GM12875 (cell line): Measurements from ENCODE around the gene TOX3.

Source experiments
- H3K4me3 ChIP-seq: one replicate; pipeline ENCODE4 v1.5.1; 2011; ENCODE audit warnings: low read depth, low read length, control low read depth
- TF ChIP-seq, protein P1 (sequence below): IDR thresholded peaks from 2 replicates; pipeline ENCODE4 v1.5.1; 2011; ENCODE audit warnings: low read depth, mild to moderate bottlenecking, control low read depth, inconsistent platforms, low read length, moderate library complexity, borderline replicate concordance; ENCODE audit not compliant: insufficient read depth

TOX3 gene

DNA sequence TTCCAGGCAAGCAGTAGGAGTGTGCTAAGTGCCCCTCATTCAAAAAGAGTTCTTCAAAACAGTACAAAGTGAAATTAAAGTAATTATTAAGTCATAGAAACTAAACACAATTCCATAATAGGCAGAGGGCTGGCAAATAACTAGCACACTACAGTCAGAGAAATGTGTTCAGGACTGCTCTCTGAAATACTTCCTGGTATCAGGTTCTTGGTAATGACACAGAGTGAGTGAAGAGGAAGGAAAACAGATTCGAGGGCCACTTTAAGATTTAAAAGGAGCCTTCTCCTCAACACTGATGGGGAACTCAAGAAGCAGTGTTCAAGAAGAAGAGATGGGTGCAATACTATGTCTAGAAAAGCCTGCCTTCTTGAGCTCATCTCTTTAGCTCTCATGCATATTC lies 139.2 kb downstream of the TOX3 start:
- H3K4me3 ChIP-seq: no peak overlapping the region
- TF ChIP-seq, protein P1, sequence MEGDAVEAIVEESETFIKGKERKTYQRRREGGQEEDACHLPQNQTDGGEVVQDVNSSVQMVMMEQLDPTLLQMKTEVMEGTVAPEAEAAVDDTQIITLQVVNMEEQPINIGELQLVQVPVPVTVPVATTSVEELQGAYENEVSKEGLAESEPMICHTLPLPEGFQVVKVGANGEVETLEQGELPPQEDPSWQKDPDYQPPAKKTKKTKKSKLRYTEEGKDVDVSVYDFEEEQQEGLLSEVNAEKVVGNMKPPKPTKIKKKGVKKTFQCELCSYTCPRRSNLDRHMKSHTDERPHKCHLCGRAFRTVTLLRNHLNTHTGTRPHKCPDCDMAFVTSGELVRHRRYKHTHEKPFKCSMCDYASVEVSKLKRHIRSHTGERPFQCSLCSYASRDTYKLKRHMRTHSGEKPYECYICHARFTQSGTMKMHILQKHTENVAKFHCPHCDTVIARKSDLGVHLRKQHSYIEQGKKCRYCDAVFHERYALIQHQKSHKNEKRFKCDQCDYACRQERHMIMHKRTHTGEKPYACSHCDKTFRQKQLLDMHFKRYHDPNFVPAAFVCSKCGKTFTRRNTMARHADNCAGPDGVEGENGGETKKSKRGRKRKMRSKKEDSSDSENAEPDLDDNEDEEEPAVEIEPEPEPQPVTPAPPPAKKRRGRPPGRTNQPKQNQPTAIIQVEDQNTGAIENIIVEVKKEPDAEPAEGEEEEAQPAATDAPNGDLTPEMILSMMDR: no peak

DNA sequence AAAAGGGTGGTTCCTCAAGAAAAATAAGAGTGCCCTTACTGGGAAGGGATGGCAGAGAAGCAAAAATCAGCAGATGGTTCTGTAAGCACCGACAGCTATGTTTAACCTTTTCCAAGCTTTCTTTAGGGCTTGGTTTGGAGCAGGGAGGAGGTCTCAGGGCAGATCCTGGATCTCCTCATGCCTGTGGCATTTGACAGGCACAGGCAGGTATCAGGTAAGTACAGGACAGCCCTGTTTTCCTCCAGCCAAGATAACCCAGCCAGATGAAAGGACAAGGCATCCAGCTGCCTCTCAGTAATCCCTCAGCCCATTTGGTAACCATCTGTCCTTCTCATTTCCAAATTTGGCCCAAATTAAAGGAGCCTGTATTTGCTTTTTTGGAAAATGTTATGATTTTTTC lies 141.5 kb downstream of the TOX3 start:
- no peak overlapping the region for H3K4me3 ChIP-seq
- TF ChIP-seq, protein P1: no peak

DNA sequence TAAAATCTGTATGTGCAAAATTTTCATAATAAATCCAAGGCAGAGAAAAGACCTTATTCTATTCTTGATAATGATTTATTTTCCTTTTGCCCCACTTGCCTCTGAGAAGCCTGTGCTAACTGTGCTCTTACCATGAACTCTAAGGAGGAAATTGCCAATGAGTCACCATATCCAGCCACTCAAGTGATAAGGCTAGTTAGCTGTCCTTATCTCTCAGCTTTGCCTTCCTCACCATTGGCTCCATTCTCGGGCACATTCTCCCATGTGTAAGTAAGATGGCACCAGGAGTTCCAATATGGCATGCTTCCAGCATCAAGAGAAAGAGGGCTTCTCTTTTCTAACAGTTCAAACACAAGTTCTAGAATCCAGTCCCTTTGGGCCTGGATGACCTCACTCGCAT lies 142.4 kb downstream of the TOX3 start:
- TF ChIP-seq, protein P1: no peak
- H3K4me3 ChIP-seq: no peak overlapping the region

DNA sequence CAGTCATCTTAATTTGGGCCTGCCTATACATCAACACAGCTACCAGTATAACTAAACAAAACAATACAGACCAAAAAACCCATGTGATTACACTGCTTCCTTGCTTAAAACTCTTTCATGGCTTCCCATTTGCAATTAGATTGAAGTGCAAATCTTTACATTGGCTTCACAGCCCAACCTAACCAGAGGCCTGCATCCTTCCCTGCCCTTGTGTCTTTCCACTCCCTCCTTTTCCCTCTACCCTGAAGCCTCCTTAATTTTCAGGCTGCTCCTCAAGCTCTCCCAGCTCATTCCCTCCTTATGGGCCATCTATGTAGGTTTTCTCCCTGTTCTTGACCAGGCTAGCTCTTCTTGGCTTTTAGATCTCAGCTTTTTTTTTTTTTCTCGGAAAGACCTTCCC lies 147.8 kb downstream of the TOX3 start:
- no peak overlapping the region for H3K4me3 ChIP-seq
- TF ChIP-seq, protein P1: no peak

DNA sequence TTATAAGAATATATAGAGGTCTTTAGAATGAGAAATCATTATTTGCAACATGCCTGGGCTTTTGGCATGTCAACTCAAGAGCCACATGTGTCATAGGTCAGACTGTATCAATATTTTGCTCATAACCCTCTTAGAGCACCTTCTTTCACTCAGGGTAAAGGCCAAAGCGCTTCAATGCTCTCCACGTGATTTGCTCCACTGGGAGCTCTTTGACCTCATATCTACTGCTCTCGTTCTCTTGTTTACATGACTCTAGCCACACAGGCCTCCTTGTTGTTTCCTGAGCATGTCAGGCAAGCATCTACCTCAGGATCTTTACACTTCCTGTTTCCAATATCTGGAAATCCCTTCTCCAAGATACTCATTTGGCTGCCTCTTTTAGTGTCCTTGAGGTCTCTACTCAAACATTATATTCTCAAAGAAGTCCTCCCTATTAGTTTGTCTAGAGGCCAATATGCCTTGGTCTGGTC lies 148.4 kb downstream of the TOX3 start:
- no peak overlapping the region for H3K4me3 ChIP-seq
- TF ChIP-seq, protein P1: no peak

DNA sequence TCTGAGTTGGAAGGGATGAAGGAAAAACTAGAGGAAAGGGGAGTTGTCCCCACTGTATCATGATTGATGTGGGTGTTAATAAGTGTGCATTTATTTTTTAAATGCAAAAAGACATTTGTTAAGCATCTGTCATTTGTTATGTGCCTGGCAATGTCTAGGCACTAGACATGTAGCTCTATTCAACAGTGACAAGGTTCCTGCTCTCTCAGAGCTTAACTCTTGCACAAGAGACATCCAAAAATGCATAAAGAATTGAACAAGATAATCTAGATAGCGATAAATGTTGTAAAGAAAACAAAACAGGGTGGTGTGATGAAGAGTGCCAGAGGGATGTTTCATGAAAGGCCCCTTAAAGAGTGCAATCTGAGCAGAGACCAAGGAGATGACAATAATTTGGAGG lies 148.9 kb downstream of the TOX3 start:
- H3K4me3 ChIP-seq: no peak overlapping the region
- TF ChIP-seq, protein P1: no peak

DNA sequence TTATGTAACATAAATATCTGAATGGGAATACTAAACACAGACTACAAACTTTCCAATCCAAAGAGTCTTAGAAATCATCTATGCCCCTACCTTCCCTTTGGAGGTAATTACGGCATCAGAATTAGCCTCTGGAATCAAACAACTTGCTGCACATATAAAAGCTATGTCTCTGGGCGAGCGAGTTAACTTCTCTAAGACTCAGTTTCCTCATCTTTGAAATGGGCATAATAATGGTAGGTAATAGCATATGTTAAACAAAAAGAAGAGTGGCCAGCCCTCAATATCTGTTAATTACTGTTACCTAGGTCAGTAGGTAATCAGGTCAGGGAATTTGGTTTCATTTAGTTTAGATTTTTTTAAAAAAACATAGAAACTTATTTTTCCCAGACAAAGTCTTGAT lies 153.5 kb downstream of the TOX3 start:
- TF ChIP-seq, protein P1: no peak
- no peak overlapping the region for H3K4me3 ChIP-seq
